KOPT-K1 (cell line): ENCODE measurements around the gene TMEM14B.

Source experiments
- H3K27ac ChIP-seq: fragments of 200-600 bp; sonication (generic); 2 replicates; pipeline ENCODE4 v1.5.1; 2016; ENCODE audit warnings: antibody characterized with exemption, mild to moderate bottlenecking, low read depth, low read length; ENCODE audit not compliant: poor library complexity, severe bottlenecking
- H3K36me3 ChIP-seq: fragments of 200-600 bp; sonication (generic); 2 replicates; pipeline ENCODE4 v1.5.1; 2017; ENCODE audit warnings: antibody characterized with exemption, mild to moderate bottlenecking, low read length, moderate library complexity; ENCODE audit not compliant: insufficient read depth
- H3K9me3 ChIP-seq: fragments of 200-600 bp; sonication (generic); 2 replicates; pipeline ENCODE4 v1.5.1; 2017; ENCODE audit warnings: antibody characterized with exemption, low read length, mild to moderate bottlenecking; ENCODE audit not compliant: insufficient read depth, poor library complexity, severe bottlenecking

Gene TMEM14B

GRCh38 chr6:10769419-10769818 is 21.8 kb downstream of the TMEM14B start:
- H3K36me3 ChIP-seq: peaks cover 40% of the 10 kb centered on the region
- H3K9me3 ChIP-seq: no peaks in the 10 kb centered on the region
- H3K27ac ChIP-seq: no peak overlapping the region

GRCh38 chr6:10771371-10771894 is 23.8 kb downstream of the TMEM14B start:
- Histone ChIP-seq H3K9me3 (no peaks in the 10 kb centered on the region), H3K36me3 (peaks cover 51% of the 10 kb centered on the region; the same call in 1 of the 2 replicates), H3K27ac (peak overlapping the region; percentile 5)

- Histone ChIP-seq H3K9me3 (no peaks in the 10 kb centered on the region), H3K36me3 (peaks cover 26% of the 10 kb centered on the region; the same call in 1 of the 2 replicates), H3K27ac (no peak overlapping the region)
Observed at GRCh38 chr6:10778230-10778629, 30.6 kb downstream of the TMEM14B start.

GRCh38 chr6:10779076-10779475 is 31.5 kb downstream of the TMEM14B start:
- no peak overlapping the region for H3K27ac ChIP-seq

GRCh38 chr6:10791673-10792072 is 44.1 kb downstream of the TMEM14B start:
- no peaks in the 10 kb centered on the region for H3K9me3 ChIP-seq
- H3K27ac ChIP-seq: no peak overlapping the region
- peaks cover 14% of the 10 kb centered on the region; the same call in 1 of the 2 replicates for H3K36me3 ChIP-seq

More at GRCh38 chr6:10779076-10779475, 31.5 kb downstream of the TMEM14B start:
- peaks cover 26% of the 10 kb centered on the region; the same call in 1 of the 2 replicates for H3K36me3 ChIP-seq
- no peaks in the 10 kb centered on the region for H3K9me3 ChIP-seq

- peaks cover 12% of the 10 kb centered on the region; the same call in 1 of the 2 replicates for H3K36me3 ChIP-seq
- H3K27ac ChIP-seq: no peak overlapping the region
- H3K9me3 ChIP-seq: no peaks in the 10 kb centered on the region
Observed at GRCh38 chr6:10792101-10792500, 44.5 kb downstream of the TMEM14B start.

GRCh38 chr6:10793035-10793434 is 45.4 kb downstream of the TMEM14B start:
- no peak overlapping the region for H3K27ac ChIP-seq
- H3K9me3 ChIP-seq: no peaks in the 10 kb centered on the region
- H3K36me3 ChIP-seq: peaks cover 9% of the 10 kb centered on the region; the same call in 1 of the 2 replicates

GRCh38 chr6:10793695-10794094 is 46.1 kb downstream of the TMEM14B start:
- H3K9me3 ChIP-seq: no peaks in the 10 kb centered on the region
- peaks cover 9% of the 10 kb centered on the region; the same call in 1 of the 2 replicates for H3K36me3 ChIP-seq
- no peak overlapping the region for H3K27ac ChIP-seq

- no peak overlapping the region for H3K27ac ChIP-seq
- peaks cover 6% of the 10 kb centered on the region; the same call in 1 of the 2 replicates for H3K36me3 ChIP-seq
- no peaks in the 10 kb centered on the region for H3K9me3 ChIP-seq
Observed at GRCh38 chr6:10794239-10794638, 46.6 kb downstream of the TMEM14B start.

- Histone ChIP-seq H3K36me3 (no peaks in the 10 kb centered on the region), H3K9me3 (no peaks in the 10 kb centered on the region), H3K27ac (no peak overlapping the region)
Observed at GRCh38 chr6:10800810-10801209, 53.2 kb downstream of the TMEM14B start.

- H3K9me3 ChIP-seq: no peaks in the 10 kb centered on the region
- no peaks in the 10 kb centered on the region for H3K36me3 ChIP-seq
- no peak overlapping the region for H3K27ac ChIP-seq
Observed at GRCh38 chr6:10801224-10801848, 53.7 kb downstream of the TMEM14B start.
